ENCODE measurements around the gene SYNE1.

- no peak for TF ChIP-seq CTCF (IDR thresholded peaks at IDR 0.05 in 2 of 3, conservative IDR thresholded peaks at IDR 0.05 in 1 of 3; ENCODE audit: control insufficient read depth in 2 of 3, extremely low read depth in 1 of 3, insufficient read depth in 1 of 3, low read depth in 3 of 3, low read length in 3 of 3)
- no peak for TF ChIP-seq CEBPZ (IDR thresholded peaks at IDR 0.05; ENCODE audit: low read depth, low read length)
- TF ChIP-seq MAX (IDR thresholded peaks at IDR 0.05; ENCODE audit: low read depth, low read length), result no peak
- no peak for TF ChIP-seq POLR2A (IDR thresholded peaks at IDR 0.05; ENCODE audit: low read depth, low read length)
- no peak for TF ChIP-seq RBBP5 (conservative IDR thresholded peaks at IDR 0.05)
- TF ChIP-seq NRF1 (conservative IDR thresholded peaks at IDR 0.05; ENCODE audit: low read depth, low read length), result no peak
- no peak for TF ChIP-seq TAF1 (IDR thresholded peaks at IDR 0.05; ENCODE audit: borderline replicate concordance, low read depth, low read length)
- TF ChIP-seq EZH2 (IDR thresholded peaks at IDR 0.05; ENCODE audit: borderline replicate concordance, control insufficient read depth, low read depth, low read length), result no peak
- TF ChIP-seq CHD2 (IDR thresholded peaks at IDR 0.05; ENCODE audit: borderline replicate concordance, low read depth, low read length), result no peak
- TF ChIP-seq CEBPB (IDR thresholded peaks at IDR 0.05; ENCODE audit: borderline replicate concordance in 1 of 2, low read depth in 2 of 2, low read length in 2 of 2), result no peak
- no peak for TF ChIP-seq REST (IDR thresholded peaks at IDR 0.05; ENCODE audit: low read depth, low read length)
- no peak for TF ChIP-seq BCLAF1 (IDR thresholded peaks at IDR 0.05)
- no peak for TF ChIP-seq POU2F2 (IDR thresholded peaks at IDR 0.05; ENCODE audit: borderline replicate concordance, low read depth, low read length)
- TF ChIP-seq SIN3A (IDR thresholded peaks at IDR 0.05; ENCODE audit: low read depth, low read length), result no peak
Observed at GRCh38 chr6:152189736-152190135, 447.4 kb downstream of the SYNE1 start.
